Stimulated activated naive CD8-positive, alpha-beta T cell treated with anti-CD3 and anti-CD28 coated beads, Interleukin-15, amount 100 ng/mL, for 72 hours (primary cell): ENCODE results near the gene PNPLA7.
"Not testable (repeated sequence)": the region's sequence is repeated elsewhere in the genome, so short reads cannot be mapped to it uniquely, and the experiment has no call there.

Experiments
- ATAC-seq: fragments of 150-1000 bp; cut with Tn5 transposase; 2 replicates; pipeline ENCODE4 v1.10.0; 2021; ENCODE audit warnings: mild to moderate bottlenecking, moderate library complexity
- DNase-seq, 2 donors: peaks; one replicate each; pipeline ENCODE4 v3.0.0; 2021 to 2022
- H3K27ac Mint-ChIP-seq, 2 donors: one replicate each; pipeline ENCODE4 v1.8.0; 2022; ENCODE audit warnings: mild to moderate bottlenecking in 2 of 2, mixed read lengths in 2 of 2, moderate library complexity in 2 of 2
- H3K27me3 Mint-ChIP-seq: one replicate; pipeline ENCODE4 v1.8.0; 2022; ENCODE audit warnings: mixed read lengths
- H3K4me1 Mint-ChIP-seq: one replicate; pipeline ENCODE4 v1.8.0; 2022; ENCODE audit warnings: mild to moderate bottlenecking, mixed read lengths
- H3K4me3 Mint-ChIP-seq, 2 donors: one replicate each; pipeline ENCODE4 v1.8.0; 2022; ENCODE audit warnings: mild to moderate bottlenecking in 2 of 2, mixed read lengths in 2 of 2, moderate library complexity in 1 of 2
- H3K9me3 Mint-ChIP-seq, 2 donors: one replicate each; pipeline ENCODE4 v1.8.0; 2022; ENCODE audit warnings: mixed read lengths in 2 of 2

Gene PNPLA7

DNA sequence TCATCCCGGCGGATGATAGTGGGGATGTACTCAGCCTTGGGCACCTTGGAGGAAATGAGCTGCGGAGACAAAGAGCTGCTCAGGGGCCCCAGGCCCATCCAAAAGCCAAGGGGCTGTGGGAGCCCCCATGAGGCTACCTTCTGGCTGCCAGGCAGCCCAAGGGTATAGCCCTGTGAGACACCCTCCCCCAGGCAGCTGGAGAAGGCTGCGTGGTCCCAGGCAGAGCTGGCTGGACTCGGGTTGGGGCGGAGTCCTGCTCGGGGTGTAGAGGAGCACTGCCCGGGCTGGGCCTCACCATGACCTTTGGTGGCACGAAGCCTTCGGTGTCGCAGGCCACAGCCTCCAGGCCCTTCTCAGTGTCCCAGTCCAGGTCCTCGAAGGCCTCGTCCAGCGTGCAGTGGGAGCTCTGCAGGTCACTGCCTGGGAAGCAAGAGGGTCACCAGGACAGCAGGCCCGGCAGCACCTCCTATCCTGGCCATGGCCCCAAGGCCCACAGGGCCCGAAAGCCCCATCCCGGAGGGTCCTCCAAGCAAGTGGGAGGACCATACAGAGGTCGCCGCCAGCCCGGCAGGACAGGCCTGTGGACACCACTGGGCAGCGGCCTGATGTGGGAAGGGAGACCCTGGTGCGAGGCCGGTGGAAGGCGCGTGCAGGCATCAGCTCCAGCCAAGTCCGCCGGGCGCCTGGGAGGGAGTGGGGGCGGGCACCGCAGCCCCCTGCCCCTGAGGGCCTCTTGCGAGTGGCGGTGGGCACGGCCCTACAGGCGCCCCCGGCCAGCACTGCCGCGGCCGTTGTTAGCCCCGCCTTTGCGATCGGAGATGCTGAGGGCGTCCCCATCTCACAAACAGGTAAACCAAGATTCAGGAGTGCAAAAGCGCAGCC, 97.2 kb downstream of the PNPLA7 start:
- Mint-ChIP-seq H3K27ac (no peak overlapping the region), H3K4me3 (peak overlapping the region in 1 of 2 donors; percentile 29), H3K9me3 (no peaks in the 10 kb centered on the region), H3K27me3 (no peaks in the 10 kb centered on the region), H3K4me1 (peaks cover 91% of the 10 kb centered on the region)
- DNase-seq: peak in 1 of 2 donors; percentile 28
- no peak for ATAC-seq

DNA sequence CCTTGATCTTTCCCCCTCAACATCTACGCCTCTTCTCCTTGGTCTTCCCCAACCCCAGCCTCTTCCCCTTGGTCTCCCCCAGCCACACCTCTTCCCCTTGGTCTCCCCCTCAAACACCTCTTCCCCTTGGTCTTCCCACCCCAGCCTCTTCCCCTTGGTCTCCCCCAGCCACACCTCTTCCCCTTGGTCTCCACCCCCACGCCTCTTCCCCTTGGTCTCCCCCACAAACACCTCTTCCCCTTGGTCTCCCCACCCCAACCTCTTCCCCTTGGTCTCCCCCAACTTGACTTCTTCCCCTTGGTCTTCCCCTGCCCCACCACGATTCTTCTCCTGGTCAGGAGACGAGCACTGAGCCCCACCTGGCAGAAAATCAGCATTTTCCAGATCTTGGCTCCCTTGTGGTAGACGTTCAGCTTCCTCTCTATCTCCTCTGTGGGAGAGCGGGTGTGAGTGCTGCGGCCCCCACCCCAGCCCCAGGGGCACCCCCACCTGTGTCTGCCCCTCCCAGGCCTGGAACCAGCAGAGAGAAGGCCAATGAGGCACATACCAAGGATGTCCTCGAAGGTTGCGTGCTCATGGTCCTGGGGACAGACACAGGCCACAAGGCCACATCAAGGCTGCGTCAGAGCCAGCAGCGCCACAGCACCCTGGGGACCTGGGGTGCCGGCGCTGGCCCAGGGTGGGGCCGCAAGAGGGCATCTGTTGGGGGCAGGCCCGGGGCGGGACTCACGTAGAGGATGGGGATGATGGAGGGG, 98.0 kb downstream of the PNPLA7 start:
- H3K27me3 Mint-ChIP-seq: no peaks in the 10 kb centered on the region
- H3K9me3 Mint-ChIP-seq: no peaks in the 10 kb centered on the region
- DNase-seq (peak in 1 of 2 donors; percentile 16), ATAC-seq (no peak)
- peaks cover 91% of the 10 kb centered on the region for H3K4me1 Mint-ChIP-seq
- peak overlapping the region; percentile 56 to 57 for H3K4me3 Mint-ChIP-seq
- no peak overlapping the region for H3K27ac Mint-ChIP-seq

GRCh38 chr9:137451264-137452005, 98.8 kb downstream of the PNPLA7 start:
- peak in 1 of 2 donors; percentile 11 for DNase-seq
- not testable (repeated sequence) for ATAC-seq, H3K9me3 Mint-ChIP-seq, H3K27me3 Mint-ChIP-seq
- peak overlapping the region in 1 of 2 donors; percentile 15 for H3K27ac Mint-ChIP-seq
- peak overlapping the region; percentile 56 to 57 for H3K4me3 Mint-ChIP-seq
- H3K4me1 Mint-ChIP-seq: peaks cover 88% of the 10 kb centered on the region

DNA sequence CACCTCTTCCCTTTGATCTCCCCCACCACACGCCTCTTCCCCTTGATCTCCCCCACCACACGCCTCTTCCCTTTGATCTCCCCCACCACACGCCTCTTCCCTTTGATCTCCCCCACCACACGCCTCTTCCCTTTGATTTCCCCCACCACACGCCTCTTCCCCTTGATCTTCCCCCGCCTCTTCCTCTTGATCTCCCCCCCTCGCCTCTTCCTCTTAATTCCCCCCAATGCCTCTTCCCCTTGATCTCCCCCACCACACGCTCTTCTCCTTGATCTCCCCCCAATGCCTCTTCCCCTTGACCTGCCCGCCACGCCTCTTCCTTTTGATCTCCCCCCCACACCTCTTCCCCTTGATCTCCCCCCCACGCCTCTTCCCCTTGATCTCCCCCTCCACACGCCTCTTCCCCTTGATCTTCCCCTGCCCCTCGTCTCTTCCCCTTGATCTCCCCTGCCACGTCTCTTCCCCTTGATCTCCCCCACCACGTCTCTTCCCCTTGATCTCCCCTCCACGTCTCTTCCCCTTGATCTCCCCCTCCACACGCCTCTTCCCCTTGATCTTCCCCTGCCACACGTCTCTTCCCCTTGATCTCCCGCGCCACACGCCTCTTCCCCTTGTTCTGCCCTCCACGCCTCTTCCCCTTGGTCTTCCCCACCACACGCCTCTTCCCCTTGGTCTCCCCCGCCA, 99.5 kb downstream of the PNPLA7 start:
- DNase-seq: peak in 1 of 2 donors; percentile 22
- H3K27me3 Mint-ChIP-seq, ATAC-seq, H3K9me3 Mint-ChIP-seq: not testable (repeated sequence)
- peak overlapping the region in 1 of 2 donors; percentile 44 for H3K4me3 Mint-ChIP-seq
- peak overlapping the region in 1 of 2 donors; percentile 75 for H3K27ac Mint-ChIP-seq
- H3K4me1 Mint-ChIP-seq: peaks cover 86% of the 10 kb centered on the region

- H3K27ac Mint-ChIP-seq: peak overlapping the region in 1 of 2 donors; percentile 75
- DNase-seq: peak; percentile 49 to 58
Measured at GRCh38 chr9:137449931-137450538, 100.2 kb downstream of the PNPLA7 start.

DNA sequence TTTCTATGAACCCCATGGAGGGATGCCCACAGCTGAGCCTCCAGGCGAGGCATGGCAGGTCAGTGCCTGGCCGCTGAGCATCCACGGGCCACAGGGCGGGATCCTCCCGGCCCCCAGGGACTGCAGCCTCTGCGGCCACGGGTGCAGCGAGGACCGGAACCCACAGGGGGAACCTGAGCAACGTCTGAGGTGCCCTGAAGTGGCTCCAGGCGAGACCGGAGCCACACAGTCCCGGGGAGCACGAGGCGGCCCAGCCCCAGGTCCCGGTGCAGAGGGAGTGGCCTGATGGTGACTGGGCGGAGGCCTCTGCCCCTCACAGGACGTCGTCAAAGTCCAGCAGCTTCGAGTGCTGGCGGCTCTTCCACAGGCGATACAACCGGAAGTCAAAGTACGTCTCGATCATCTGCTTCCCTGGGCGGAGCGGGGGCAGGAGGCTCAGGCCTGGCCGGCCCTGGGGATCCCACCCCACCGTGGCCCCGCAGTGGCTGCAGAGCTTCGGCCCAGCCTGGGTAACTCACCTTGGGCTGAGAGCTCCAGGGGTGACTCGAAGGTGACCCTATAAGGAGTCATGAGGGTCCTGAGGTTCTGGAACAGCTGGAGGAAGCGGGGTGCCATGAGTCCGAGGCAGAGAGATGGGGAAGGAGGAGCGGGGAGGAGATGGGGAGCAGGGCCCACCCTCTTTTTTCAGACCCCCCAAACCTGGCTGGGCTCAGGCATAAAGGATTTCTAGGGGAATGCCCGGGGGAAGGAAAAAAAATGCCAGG, 100.9 kb downstream of the PNPLA7 start:
- Mint-ChIP-seq H3K9me3 (no peaks in the 10 kb centered on the region), H3K27ac (peak overlapping the region in 1 of 2 donors; percentile 54), H3K4me1 (peaks cover 86% of the 10 kb centered on the region), H3K4me3 (no peak overlapping the region), H3K27me3 (peaks cover 6% of the 10 kb centered on the region)
- ATAC-seq (no peak), DNase-seq (no peak)

More at GRCh38 chr9:137449931-137450538, 100.2 kb downstream of the PNPLA7 start:
- Mint-ChIP-seq H3K27me3 (no peaks in the 10 kb centered on the region), H3K4me1 (peaks cover 86% of the 10 kb centered on the region), H3K4me3 (no peak overlapping the region), H3K9me3 (no peaks in the 10 kb centered on the region)
- peak; percentile 12 for ATAC-seq

GRCh38 chr9:137448602-137448962, 101.6 kb downstream of the PNPLA7 start:
- H3K27ac Mint-ChIP-seq: no peak overlapping the region
- peaks cover 13% of the 10 kb centered on the region for H3K27me3 Mint-ChIP-seq
- H3K4me1 Mint-ChIP-seq: peaks cover 81% of the 10 kb centered on the region
- DNase-seq: no peak
- H3K4me3 Mint-ChIP-seq: no peak overlapping the region
- H3K9me3 Mint-ChIP-seq: no peaks in the 10 kb centered on the region
- peak; percentile 18 for ATAC-seq

- H3K4me1 Mint-ChIP-seq: peaks cover 75% of the 10 kb centered on the region
- H3K4me3 Mint-ChIP-seq: no peak overlapping the region
- no peak overlapping the region for H3K27ac Mint-ChIP-seq
- peaks cover 17% of the 10 kb centered on the region for H3K27me3 Mint-ChIP-seq
- ATAC-seq: no peak
- no peaks in the 10 kb centered on the region for H3K9me3 Mint-ChIP-seq
- no peak for DNase-seq
Measured at GRCh38 chr9:137447722-137448601, 102.2 kb downstream of the PNPLA7 start.

DNA sequence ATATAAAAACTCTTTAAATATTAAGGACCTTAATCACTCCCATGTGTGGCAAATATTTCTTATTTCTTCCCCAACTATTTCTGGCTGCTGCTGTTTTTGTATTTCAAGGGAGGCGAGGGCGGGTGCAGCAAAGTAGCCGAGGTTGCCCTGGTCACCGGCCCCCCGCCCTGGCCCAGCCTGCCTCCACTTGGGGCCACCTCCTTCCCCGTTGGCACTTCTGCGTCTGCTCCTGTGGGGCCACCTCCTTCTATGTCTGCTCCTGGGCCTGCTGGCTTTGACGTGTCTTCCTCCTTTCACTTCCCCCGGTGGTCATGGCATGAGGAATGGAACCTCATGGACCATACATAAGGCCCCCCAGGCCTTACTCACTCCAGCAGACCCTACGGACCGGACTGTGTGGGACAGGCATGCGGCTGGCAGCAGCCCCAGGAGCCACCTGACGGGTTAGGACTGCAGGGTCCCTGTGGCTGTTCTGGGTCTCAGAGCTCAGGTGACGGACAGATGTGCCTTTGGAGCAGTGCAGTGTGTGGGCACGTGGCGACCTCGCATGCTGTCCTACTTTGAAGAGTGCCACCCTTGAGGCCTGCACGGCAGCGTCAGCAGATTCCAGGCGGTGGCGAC, 103.2 kb downstream of the PNPLA7 start:
- peaks cover 24% of the 10 kb centered on the region for H3K27me3 Mint-ChIP-seq
- DNase-seq (no peak), ATAC-seq (no peak)
- H3K27ac Mint-ChIP-seq: no peak overlapping the region
- no peaks in the 10 kb centered on the region for H3K9me3 Mint-ChIP-seq
- H3K4me3 Mint-ChIP-seq: no peak overlapping the region
- peaks cover 68% of the 10 kb centered on the region for H3K4me1 Mint-ChIP-seq

- H3K27ac Mint-ChIP-seq: no peak overlapping the region
- no peaks in the 10 kb centered on the region for H3K9me3 Mint-ChIP-seq
- H3K27me3 Mint-ChIP-seq: peaks cover 29% of the 10 kb centered on the region
- ATAC-seq (peak; percentile 15), DNase-seq (no peak)
- no peak overlapping the region for H3K4me3 Mint-ChIP-seq
- H3K4me1 Mint-ChIP-seq: peaks cover 65% of the 10 kb centered on the region
Measured at GRCh38 chr9:137445930-137446431, 104.2 kb downstream of the PNPLA7 start.

- Mint-ChIP-seq H3K27ac (no peak overlapping the region), H3K4me3 (no peak overlapping the region), H3K4me1 (peaks cover 59% of the 10 kb centered on the region), H3K9me3 (no peaks in the 10 kb centered on the region), H3K27me3 (peaks cover 29% of the 10 kb centered on the region)
- DNase-seq (peak; percentile 83 to 86), ATAC-seq (peak; percentile 80)
Measured at GRCh38 chr9:137445275-137445807, 104.9 kb downstream of the PNPLA7 start.

DNA sequence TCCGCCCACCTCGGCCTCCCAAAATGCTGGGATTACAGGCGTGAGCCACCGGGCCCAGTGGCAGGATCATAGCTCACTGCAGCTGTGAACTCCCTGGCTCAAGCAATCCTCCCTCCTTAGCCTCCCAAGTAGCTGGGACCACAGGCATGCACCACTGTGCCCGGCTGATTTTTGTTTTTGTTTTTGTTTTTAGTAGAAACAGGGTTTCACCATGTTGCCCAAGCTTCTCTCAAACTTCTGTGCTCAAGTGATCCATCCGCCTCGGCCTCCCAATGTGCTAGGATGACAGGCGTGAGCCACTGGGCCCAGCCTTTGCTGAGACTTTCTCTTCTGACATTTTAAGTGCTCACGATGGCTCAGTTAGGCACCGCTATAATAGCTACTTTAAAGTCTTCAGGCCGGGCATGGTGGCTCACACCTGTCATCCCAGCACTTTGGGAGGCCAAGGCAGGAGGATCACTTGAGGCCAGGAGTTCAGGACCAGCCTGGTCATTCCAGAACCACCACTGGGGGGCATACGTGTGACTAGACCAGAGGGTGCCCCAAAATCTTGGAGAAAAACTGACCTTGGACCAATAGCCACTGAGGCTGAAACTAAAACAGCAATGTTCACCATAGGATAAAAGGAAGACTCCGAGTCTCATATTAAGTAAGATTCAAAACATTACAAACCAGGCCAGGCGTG, 106.0 kb downstream of the PNPLA7 start:
- Mint-ChIP-seq H3K4me3 (no peak overlapping the region), H3K27ac (no peak overlapping the region), H3K4me1 (peaks cover 48% of the 10 kb centered on the region), H3K9me3 (no peaks in the 10 kb centered on the region), H3K27me3 (peaks cover 35% of the 10 kb centered on the region)
- ATAC-seq: no peak
- no peak for DNase-seq
